HEK293 (cell line): ENCODE measurements around the gene MZT2A.
"Not testable (repeated sequence)": the region's sequence is repeated elsewhere in the genome, so short reads cannot be mapped to it uniquely, and the experiment has no call there.

Experiments
- ZNF274 ChIP-seq, 2 experiments: fragments of 200-500 bp in 1 of 2; fragments of 450-650 bp in 1 of 2; sonication (Bioruptor generic) in 1 of 2; formaldehyde crosslinking in 1 of 2; IDR thresholded peaks; 2 replicates each; pipeline versions ENCODE4 v1.5.1 to v1.6.1; 2014 to 2016; ENCODE audit warnings: borderline replicate concordance in 1 of 2, inconsistent platforms in 1 of 2, low read length in 1 of 2, missing biosample characterization in 1 of 2, missing genetic modification characterization in 1 of 2
- ZNF354C ChIP-seq: fragments of 450-650 bp; formaldehyde crosslinking; IDR thresholded peaks from 2 replicates; pipeline ENCODE4 v1.5.1; 2016; ENCODE audit warnings: missing biosample characterization, missing genetic modification characterization, low read depth, borderline replicate concordance
- ZNF416 ChIP-seq: fragments of 450-650 bp; formaldehyde crosslinking; IDR thresholded peaks from 2 replicates; pipeline ENCODE4 v1.5.1; 2016; ENCODE audit warnings: missing biosample characterization, missing genetic modification characterization
- ZNF433 ChIP-seq: fragments of 450-650 bp; formaldehyde crosslinking; IDR thresholded peaks from 2 replicates; pipeline ENCODE4 v1.5.1; 2016; ENCODE audit warnings: missing biosample characterization, missing genetic modification characterization, low read depth
- ZNF585B ChIP-seq: fragments of 450-650 bp; formaldehyde crosslinking; IDR thresholded peaks from 2 replicates; pipeline ENCODE4 v1.5.1; 2016; ENCODE audit warnings: missing biosample characterization, missing genetic modification characterization
- ZNF621 ChIP-seq: fragments of 450-650 bp; formaldehyde crosslinking; IDR thresholded peaks from 2 replicates; pipeline ENCODE4 v1.5.1; 2017; ENCODE audit warnings: missing biosample characterization, missing genetic modification characterization
- ZNF629 ChIP-seq: fragments of 450-650 bp; formaldehyde crosslinking; IDR thresholded peaks from 2 replicates; pipeline ENCODE4 v1.5.1; 2017; ENCODE audit warnings: missing biosample characterization, missing genetic modification characterization
- ZNF76 ChIP-seq: fragments of 450-650 bp; formaldehyde crosslinking; IDR thresholded peaks from 2 replicates; pipeline ENCODE4; 2016; ENCODE audit warnings: low read depth, missing biosample characterization, missing genetic modification characterization, borderline replicate concordance
- TF ChIP-seq, protein P1 (sequence below): fragments of 450-650 bp; formaldehyde crosslinking; IDR thresholded peaks from 2 replicates; pipeline ENCODE4 v1.5.1; 2016; ENCODE audit warnings: missing biosample characterization, missing genetic modification characterization
- TF ChIP-seq, protein P2 (sequence below): fragments of 450-650 bp; formaldehyde crosslinking; IDR thresholded peaks from 2 replicates; pipeline ENCODE4 v1.5.1; 2016; ENCODE audit warnings: missing biosample characterization, missing genetic modification characterization
- TF ChIP-seq, protein P3 (sequence below): fragments of 450-650 bp; formaldehyde crosslinking; IDR thresholded peaks from 2 replicates; pipeline ENCODE4 v1.5.1; 2016; ENCODE audit warnings: missing biosample characterization, missing genetic modification characterization, low read depth

DNA sequence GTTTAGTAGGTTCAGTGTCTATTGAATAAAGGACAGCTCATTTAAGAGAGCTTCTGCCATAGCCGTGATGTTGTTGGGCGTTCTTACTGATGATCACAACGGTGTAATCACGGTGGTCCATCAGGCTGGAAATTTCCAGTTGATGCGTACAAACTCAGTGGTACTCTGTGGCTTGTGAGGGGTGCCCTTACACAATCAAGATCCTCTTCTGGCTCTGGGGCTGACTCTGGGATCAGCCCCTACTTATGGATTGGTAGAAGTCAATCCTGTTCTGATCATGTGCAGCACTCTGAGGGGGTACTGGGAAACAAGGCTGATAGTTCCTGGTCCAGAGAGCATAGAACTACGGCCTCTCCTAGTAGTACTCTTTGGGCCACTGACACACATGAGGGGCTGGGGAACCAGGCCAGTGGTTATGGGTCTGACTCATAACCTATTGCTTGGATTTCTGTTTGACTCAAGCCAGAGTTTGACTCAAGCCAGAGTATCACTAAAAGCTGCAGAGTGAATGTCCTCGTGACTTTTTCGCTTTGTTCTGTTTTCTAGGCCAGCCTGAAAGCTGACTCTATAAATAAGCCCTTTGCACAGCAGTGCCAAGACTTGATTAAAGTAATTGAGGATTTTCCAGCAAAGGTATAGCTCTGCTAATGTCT, 6.2 kb upstream of the MZT2A start:
- TF ChIP-seq ZNF76; ZNF433 (tag by site-specific recombination); ZNF354C (tag by site-specific recombination); ZNF274 (IDR thresholded peaks at IDR 0.05; ENCODE audit: low read length); ZNF274 (tag by site-specific recombination; IDR thresholded peaks at IDR 0.05; ENCODE audit: borderline replicate concordance); ZNF416 (tag by site-specific recombination); ZNF629; ZNF621 (tag by site-specific recombination); ZNF585B (tag by site-specific recombination): not testable (repeated sequence)
- TF ChIP-seq, protein P1, sequence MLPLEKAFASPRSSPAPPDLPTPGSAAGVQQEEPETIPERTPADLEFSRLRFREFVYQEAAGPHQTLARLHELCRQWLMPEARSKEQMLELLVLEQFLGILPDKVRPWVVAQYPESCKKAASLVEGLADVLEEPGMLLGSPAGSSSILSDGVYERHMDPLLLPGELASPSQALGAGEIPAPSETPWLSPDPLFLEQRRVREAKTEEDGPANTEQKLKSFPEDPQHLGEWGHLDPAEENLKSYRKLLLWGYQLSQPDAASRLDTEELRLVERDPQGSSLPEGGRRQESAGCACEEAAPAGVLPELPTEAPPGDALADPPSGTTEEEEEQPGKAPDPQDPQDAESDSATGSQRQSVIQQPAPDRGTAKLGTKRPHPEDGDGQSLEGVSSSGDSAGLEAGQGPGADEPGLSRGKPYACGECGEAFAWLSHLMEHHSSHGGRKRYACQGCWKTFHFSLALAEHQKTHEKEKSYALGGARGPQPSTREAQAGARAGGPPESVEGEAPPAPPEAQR (tag by site-specific recombination) = not testable (repeated sequence)
- TF ChIP-seq, protein P2, sequence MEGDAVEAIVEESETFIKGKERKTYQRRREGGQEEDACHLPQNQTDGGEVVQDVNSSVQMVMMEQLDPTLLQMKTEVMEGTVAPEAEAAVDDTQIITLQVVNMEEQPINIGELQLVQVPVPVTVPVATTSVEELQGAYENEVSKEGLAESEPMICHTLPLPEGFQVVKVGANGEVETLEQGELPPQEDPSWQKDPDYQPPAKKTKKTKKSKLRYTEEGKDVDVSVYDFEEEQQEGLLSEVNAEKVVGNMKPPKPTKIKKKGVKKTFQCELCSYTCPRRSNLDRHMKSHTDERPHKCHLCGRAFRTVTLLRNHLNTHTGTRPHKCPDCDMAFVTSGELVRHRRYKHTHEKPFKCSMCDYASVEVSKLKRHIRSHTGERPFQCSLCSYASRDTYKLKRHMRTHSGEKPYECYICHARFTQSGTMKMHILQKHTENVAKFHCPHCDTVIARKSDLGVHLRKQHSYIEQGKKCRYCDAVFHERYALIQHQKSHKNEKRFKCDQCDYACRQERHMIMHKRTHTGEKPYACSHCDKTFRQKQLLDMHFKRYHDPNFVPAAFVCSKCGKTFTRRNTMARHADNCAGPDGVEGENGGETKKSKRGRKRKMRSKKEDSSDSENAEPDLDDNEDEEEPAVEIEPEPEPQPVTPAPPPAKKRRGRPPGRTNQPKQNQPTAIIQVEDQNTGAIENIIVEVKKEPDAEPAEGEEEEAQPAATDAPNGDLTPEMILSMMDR (tag by site-specific recombination) = not testable (repeated sequence)
- TF ChIP-seq, protein P3, sequence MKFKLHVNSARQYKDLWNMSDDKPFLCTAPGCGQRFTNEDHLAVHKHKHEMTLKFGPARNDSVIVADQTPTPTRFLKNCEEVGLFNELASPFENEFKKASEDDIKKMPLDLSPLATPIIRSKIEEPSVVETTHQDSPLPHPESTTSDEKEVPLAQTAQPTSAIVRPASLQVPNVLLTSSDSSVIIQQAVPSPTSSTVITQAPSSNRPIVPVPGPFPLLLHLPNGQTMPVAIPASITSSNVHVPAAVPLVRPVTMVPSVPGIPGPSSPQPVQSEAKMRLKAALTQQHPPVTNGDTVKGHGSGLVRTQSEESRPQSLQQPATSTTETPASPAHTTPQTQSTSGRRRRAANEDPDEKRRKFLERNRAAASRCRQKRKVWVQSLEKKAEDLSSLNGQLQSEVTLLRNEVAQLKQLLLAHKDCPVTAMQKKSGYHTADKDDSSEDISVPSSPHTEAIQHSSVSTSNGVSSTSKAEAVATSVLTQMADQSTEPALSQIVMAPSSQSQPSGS (tag by site-specific recombination) = not testable (repeated sequence)
